Measurements from ENCODE around the gene CCNG1. TPM values are rescaled to one million over a fixed set of nuclear protein-coding genes. Genes with fewer than 3 reads are reported as not detected.
A peak's percentile ranks its signal among the peaks of the same experiment; 100 is the strongest.

Gene CCNG1
- total and polyA plus RNA-seq, 9 of the 15 experiments (the other 6 are each of a cell fraction or from before 2014, with no cell fraction given), result 121 to 293 (median 245) TPM

- no peak for TF ChIP-seq ATF6 (CRISPR knock-in tag; IDR thresholded peaks at IDR 0.05)
Observed at GRCh38 chr5:163473635-163474243, 36.3 kb downstream of the CCNG1 start (continued).

- no peaks in the 10 kb centered on the region for H3K79me2 ChIP-seq (ENCODE audit: control insufficient read depth, insufficient read depth, low read length)
- in situ Hi-C loops (cut with MboI) (no loop called here), intact Hi-C loops (cut with micrococcal nuclease) (no loop called here)
- FAIRE-seq (no peak), ATAC-seq (no peak), DNase-seq (ENCODE audit: extremely low read depth in 1 of 4, low spot score in 3 of 4) (no peak)
- no peak overlapping the region for H2AFZ ChIP-seq (ENCODE audit: low read depth, low read length)
- H3K27me3 ChIP-seq (ENCODE audit: control insufficient read depth in 2 of 2, insufficient read depth in 2 of 2, low read length in 2 of 2), result no peaks in the 10 kb centered on the region
- no peak overlapping the region for H3K27ac ChIP-seq (ENCODE audit: extremely low read depth, low read depth, low read length)
- no peaks in the 10 kb centered on the region for H3K9me3 ChIP-seq (replicated peaks; ENCODE audit: control insufficient read depth, insufficient read depth, low read depth, low read length)
- H4K20me1 ChIP-seq (replicated peaks; ENCODE audit: control insufficient read depth, insufficient read depth, low read length), result no peaks in the 10 kb centered on the region
- WGBS (ENCODE audit: insufficient coverage, low coverage, missing lambda C conversion rate), result 88% methylated on average over 2 of the region's 2 CpGs
- H3K4me3 ChIP-seq, result no peak overlapping the region
- no TSS peak for BruUV-seq (replicated peaks)
- H3K4me1 ChIP-seq (replicated peaks in 1 of 2; ENCODE audit: control insufficient read depth in 2 of 2, insufficient read depth in 2 of 2, low read length in 2 of 2), result no peaks in the 10 kb centered on the region
- ChIA-PET CTCF (ENCODE audit: low intra/inter-chr PET ratio) (no interaction called here), POLR2A (interaction anchor here (0.8 to 4.2 kb wide), 2 partner anchors 14 to 27 kb away, joined by 4 to 30 read pairs; partner anchors contain the start of genes HMMR and NUDCD2)
- H3K9me1 ChIP-seq (ENCODE audit: control insufficient read depth, insufficient read depth, low read length), result no peaks in the 10 kb centered on the region
- no peak for TF ChIP-seq ARID2 (IDR thresholded peaks at IDR 0.05)
- TF ChIP-seq MEIS2 (IDR thresholded peaks at IDR 0.05; ENCODE audit: partially characterized antibody), result peak; percentile 23
- no peak for TF ChIP-seq ZNF318 (IDR thresholded peaks at IDR 0.05; ENCODE audit: borderline replicate concordance in 1 of 2, low read depth in 1 of 2)
- TF ChIP-seq ZNF583 (CRISPR knock-in tag; IDR thresholded peaks at IDR 0.05), result peak; percentile 98
- TF ChIP-seq ETV1 (tag; conservative IDR thresholded peaks at IDR 0.05; ENCODE audit: low read depth), result no peak
- H3K36me3 ChIP-seq (ENCODE audit: control insufficient read depth, insufficient read depth, low read length), result peaks cover 93% of the 10 kb centered on the region
- no peak overlapping the region for H3K9ac ChIP-seq (ENCODE audit: insufficient read depth in 1 of 2, low read depth in 2 of 2, low read length in 2 of 2)
- no peak overlapping the region for H3K4me2 ChIP-seq (ENCODE audit: insufficient read depth, low read length)
Observed at GRCh38 chr5:163475411-163475810, 38.0 kb downstream of the CCNG1 start.
